Calu3 (cell line): ENCODE data around the gene APIP. TPM values are rescaled to one million over a fixed set of nuclear protein-coding genes. Genes with fewer than 3 reads are reported as not detected.

ENCODE experiments used
- BruUV-seq: library from RNA; stranded (reverse); fragments of 400-500 nt; replicated peaks from 2 replicates; lab custom pipeline; 2021; lab: Mats Ljungman, UMichigan
- CTCF ChIA-PET: fragments of 300-600 bp; sonication (Branson Sonifier 250); formaldehyde crosslinking; loops from one replicate; lab custom pipeline; 2022; ENCODE audit warnings: antibody characterized with exemption; lab: Charles Lee
- DNase-seq: peaks from one replicate; pipeline ENCODE4 v3.0.0; 2022
- H3K27ac Mint-ChIP-seq: one replicate; pipeline ENCODE4 v1.8.0; 2022; ENCODE audit warnings: mixed read lengths; ENCODE audit not compliant: unreplicated experiment
- H3K27me3 Mint-ChIP-seq: one replicate; pipeline ENCODE4 v1.8.0; 2022; ENCODE audit warnings: mixed read lengths; ENCODE audit not compliant: unreplicated experiment
- H3K36me3 Mint-ChIP-seq: one replicate; pipeline ENCODE4 v1.8.0; 2022; ENCODE audit warnings: mild to moderate bottlenecking, moderate library complexity, mixed read lengths; ENCODE audit not compliant: insufficient read depth, unreplicated experiment
- H3K4me1 Mint-ChIP-seq: one replicate; pipeline ENCODE4 v1.8.0; 2022; ENCODE audit warnings: mild to moderate bottlenecking, low read depth, mixed read lengths; ENCODE audit not compliant: unreplicated experiment
- H3K4me3 Mint-ChIP-seq: one replicate; pipeline ENCODE4 v1.8.0; 2022; ENCODE audit warnings: mild to moderate bottlenecking, low read depth, moderate library complexity, mixed read lengths; ENCODE audit not compliant: unreplicated experiment
- H3K9me3 Mint-ChIP-seq: one replicate; pipeline ENCODE4 v1.8.0; 2022; ENCODE audit warnings: low read depth, mixed read lengths; ENCODE audit not compliant: unreplicated experiment
- CTCF ChIP-seq: fragments of 200-600 bp; IDR thresholded peaks from one replicate; pipeline ENCODE4 v1.8.0; 2022; ENCODE audit warnings: antibody characterized with exemption; ENCODE audit not compliant: unreplicated experiment
- intact Hi-C: fragments of 100-400 bp; cut with micrococcal nuclease; formaldehyde crosslinking; loops from one replicate; pipeline ENCODE4 v1.10.0; 2022; ENCODE audit not compliant: unreplicated experiment
- total RNA-seq: library from RNA; stranded (reverse); gene quantifications from 2 replicates; pipeline ENCODE4 v1.2.3, GENCODE V29; 2022

The APIP gene
- total RNA-seq, 1 experiment from 2014 or later, result 42.4 TPM

GRCh38 chr11:34870548-34871196 lies 45.5 kb downstream of the APIP start:
- Mint-ChIP-seq H3K9me3 (no peaks in the 10 kb centered on the region), H3K4me3 (no peak overlapping the region), H3K27me3 (no peaks in the 10 kb centered on the region), H3K27ac (no peak overlapping the region), H3K36me3 (peaks cover 2% of the 10 kb centered on the region), H3K4me1 (peaks cover 3% of the 10 kb centered on the region)
- intact Hi-C loops, result no loop called here
- DNase-seq, result no peak
- BruUV-seq, result no TSS peak
- TF ChIP-seq CTCF, result no peak
- CTCF ChIA-PET, result no interaction called here

GRCh38 chr11:34869425-34869824 lies 46.8 kb downstream of the APIP start:
- Mint-ChIP-seq H3K4me1 (peaks cover 16% of the 10 kb centered on the region), H3K36me3 (peaks cover 4% of the 10 kb centered on the region), H3K27ac (no peak overlapping the region), H3K4me3 (no peak overlapping the region), H3K9me3 (peaks cover 3% of the 10 kb centered on the region), H3K27me3 (no peaks in the 10 kb centered on the region)
- TF ChIP-seq CTCF, result no peak
- no TSS peak for BruUV-seq
- intact Hi-C loops, result no loop called here
- CTCF ChIA-PET, result no interaction called here
- DNase-seq, result no peak

GRCh38 chr11:34866375-34866774 lies 49.8 kb downstream of the APIP start:
- no peaks in the 10 kb centered on the region for H3K27me3 Mint-ChIP-seq
- peaks cover 3% of the 10 kb centered on the region for H3K9me3 Mint-ChIP-seq
- H3K4me1 Mint-ChIP-seq, result peaks cover 19% of the 10 kb centered on the region
- no peak for TF ChIP-seq CTCF
- H3K27ac Mint-ChIP-seq, result no peak overlapping the region
- CTCF ChIA-PET, result no interaction called here
- intact Hi-C loops, result no loop called here
- H3K36me3 Mint-ChIP-seq, result peaks cover 4% of the 10 kb centered on the region
- no peak for DNase-seq
- no peak overlapping the region for H3K4me3 Mint-ChIP-seq
- no TSS peak for BruUV-seq

GRCh38 chr11:34865261-34865660 lies 50.9 kb downstream of the APIP start:
- no TSS peak for BruUV-seq
- H3K4me3 Mint-ChIP-seq, result no peak overlapping the region
- H3K4me1 Mint-ChIP-seq, result peaks cover 23% of the 10 kb centered on the region
- no peak for DNase-seq
- no peak overlapping the region for H3K27ac Mint-ChIP-seq
- peaks cover 3% of the 10 kb centered on the region for H3K9me3 Mint-ChIP-seq
- no peaks in the 10 kb centered on the region for H3K27me3 Mint-ChIP-seq
- CTCF ChIA-PET, result no interaction called here
- TF ChIP-seq CTCF, result no peak
- H3K36me3 Mint-ChIP-seq, result peaks cover 4% of the 10 kb centered on the region
- intact Hi-C loops, result no loop called here
